CD1c-positive myeloid dendritic cell (primary cell): ENCODE results near the gene IGF2.

ENCODE experiments used
- DNase-seq: peaks from one replicate; pipeline ENCODE4 v3.0.0-alpha.2; 2016; ENCODE audit errors: extremely low spot score

Gene IGF2

DNA sequence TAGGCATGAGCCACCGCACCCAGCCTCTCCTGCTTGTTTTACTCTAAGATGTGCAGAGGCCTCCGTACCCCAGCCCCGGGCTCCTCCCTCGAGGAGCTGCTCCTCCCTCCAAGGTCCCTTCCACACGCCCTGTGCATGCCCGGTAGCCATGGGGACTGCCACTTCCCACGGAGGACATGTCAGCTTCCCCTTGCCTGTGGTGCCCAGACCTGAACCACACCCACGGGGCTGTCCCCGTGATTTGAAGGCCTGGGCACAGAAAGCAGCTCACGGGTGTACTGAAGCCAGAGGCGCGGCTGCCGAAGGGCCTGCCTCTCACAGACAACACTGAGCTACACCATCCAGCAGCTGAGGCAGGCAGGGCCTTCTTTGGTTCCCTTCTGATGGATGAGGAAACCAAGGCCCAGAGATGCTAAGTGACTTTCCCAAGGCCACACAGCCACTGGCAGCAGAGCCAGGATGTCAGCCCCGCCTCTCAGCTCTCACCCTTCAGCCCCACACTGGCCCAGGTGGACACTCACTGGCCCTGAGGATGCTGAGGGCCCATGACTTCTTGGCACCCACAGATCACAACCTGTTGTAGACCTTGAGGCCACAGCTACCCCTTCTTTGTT, 14.5 kb upstream of the IGF2 start:
- peak; percentile 67 for DNase-seq

GRCh38 chr11:2151500-2152257, 12.5 kb upstream of the IGF2 start:
- DNase-seq, result peak; percentile 84

DNA sequence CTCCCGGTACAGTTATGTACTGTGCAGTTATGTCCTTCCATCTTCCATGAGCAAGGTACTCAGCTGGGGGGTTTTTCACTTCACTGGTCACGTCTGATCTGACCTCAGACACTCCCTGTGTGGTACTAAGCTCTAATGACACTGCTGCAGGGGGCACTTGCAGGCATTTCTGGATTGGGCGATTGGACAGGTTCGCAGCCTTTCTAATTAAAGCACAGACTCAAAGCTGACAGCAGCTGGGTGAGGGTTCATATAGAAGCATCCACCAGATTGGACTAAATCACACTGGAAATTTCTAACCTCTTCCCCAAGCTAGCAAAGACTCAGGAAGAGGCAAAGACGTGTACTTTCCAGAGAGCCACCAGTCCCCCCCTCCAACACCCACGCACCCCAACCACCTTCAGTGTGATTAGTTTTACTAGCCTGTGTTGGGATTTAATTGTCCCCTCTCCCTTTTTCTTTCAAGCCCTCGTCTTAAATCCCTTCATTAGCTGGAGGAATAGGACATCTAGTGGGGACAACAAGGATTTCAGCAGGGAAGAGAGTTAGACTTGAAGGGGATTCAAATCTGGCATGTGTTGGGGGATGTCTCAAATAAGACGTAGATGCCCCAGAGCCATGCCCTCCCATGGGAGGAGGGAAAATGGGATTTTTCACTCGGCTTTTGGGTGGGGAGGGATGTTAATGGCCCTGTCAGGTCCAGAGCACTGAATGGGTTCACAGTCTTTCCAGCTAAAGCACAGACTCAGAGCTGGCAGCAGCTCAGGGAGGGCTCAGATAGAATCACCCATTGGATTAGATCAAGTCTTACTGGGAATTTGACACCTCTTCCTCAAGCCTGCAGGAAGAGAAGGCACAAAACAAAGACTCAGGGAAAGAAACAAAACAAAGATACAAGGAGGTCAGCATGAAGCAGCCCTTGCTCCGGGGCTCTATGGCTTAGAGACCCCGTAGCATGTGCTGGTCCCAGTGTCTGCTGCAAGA, 11.0 kb upstream of the IGF2 start:
- no peak for DNase-seq

GRCh38 chr11:2149460-2149859, 10.3 kb upstream of the IGF2 start:
- no peak for DNase-seq

DNA sequence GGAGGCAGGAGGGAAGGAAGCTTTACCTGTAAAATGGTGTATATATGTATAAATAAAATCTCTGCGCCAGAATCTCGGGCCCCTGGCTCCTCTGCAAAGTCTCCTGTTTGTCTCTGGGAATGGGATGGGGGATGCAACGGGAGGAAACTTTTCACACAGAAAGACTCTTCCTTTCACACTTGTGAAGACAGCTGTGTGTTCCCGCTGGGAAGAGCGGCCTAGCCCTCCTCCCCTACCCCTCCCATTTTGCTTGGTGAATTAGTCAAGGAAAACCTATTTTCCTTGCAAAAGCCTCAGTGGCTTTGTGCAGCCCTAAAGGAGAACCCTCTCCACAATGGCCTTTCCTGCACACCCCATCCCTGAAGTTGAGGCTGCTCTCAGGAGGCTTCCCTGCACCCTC, 9.4 kb upstream of the IGF2 start:
- no peak for DNase-seq

GRCh38 chr11:2147391-2147790, 8.2 kb upstream of the IGF2 start:
- DNase-seq, result no peak

DNA sequence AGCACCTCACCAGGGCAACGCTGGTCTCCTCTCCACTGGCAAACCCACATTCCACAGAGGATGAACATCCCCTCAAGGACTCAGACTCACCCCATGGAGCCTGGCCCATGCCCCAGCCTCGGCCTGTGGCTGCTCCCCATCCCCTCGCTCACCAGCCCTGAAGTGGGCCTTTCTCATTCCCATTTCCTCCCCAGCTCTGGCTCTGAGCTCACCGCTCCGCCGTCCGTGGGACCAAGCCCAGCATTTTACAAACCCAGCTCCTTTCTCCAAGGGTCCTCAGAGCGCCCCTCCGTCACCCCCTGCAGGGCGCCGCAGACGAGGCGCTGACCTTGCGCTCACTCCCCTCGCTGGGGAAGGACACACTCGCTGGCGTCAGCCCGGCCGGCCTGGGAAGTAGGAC, 6.9 kb upstream of the IGF2 start:
- DNase-seq, result no peak

- DNase-seq, result no peak
These were observed 5.5 kb upstream of the IGF2 start for GRCh38 chr11:2144544-2145248.

DNA sequence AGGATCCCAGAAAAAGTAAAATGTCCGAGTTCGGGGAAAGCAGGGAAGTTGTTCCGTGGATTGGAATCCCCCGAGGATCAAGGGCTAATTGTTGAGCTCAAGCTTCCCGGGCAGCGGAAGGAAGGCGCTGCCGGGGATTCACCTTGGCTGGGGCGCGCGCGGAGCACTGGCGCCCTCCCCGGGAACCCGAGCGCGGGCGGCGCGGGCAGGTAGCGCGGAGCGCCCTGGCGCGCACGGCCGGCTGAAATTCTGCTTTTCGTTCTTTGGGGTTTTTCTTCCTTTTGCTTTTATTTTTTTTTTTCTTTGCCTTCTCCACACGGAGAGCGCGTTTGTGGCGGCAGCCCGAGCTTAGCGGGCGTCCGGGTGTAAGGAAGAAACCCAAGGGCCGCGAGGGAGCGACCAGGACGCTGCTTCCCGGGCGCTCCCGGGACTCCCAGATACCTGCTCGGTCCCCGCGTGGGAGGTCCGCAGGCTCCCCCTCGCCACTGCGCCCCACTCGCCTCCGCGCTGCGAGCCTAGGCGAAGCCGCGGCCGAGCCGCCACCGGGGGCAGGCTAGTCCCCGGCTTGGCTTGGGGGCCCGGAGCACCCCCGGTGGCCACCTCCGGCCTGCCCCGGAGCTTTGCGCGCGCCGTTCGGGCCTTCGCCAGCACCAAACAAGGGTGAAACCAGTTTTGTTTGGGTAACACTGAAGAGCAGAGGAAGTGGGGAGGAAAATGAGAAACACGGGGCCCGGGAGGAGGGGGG, 4.8 kb upstream of the IGF2 start:
- DNase-seq, result no peak

DNA sequence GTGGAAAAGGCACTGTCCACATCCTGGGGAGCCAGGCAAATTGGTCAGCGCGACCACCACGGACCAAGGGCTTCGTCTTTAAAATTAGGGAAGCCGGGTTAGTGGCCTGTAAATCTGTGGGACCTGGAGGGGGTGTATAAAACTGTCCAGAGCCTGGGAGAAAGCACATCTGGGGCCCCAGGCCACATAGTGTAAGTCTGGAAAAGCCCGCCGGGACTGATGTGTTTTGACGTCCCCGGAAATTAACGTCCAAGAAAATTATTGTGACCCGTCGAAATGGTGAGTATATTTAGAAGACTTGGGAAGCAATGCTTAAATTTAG, 4.2 kb upstream of the IGF2 start:
- no peak for DNase-seq

DNA sequence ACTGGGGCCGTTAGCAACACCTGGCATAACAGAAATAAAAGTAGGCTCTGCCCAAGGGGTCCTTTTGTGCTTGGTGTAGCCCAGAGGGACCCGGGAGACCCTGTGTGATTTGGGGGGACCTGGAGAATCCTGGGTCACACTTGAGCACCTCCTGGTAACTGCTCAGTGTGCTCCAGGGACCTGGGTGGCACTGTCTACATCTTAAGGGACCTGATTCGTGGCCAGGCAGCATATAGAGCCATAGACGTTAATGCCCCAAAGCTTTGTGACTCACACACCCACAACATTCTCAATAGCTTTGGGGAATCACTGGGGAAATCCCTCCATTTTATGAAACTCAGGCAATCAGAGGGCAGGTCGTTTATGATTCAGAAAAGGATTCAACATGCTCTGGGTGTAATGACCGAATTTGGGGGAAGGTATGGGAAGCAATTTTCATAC, 3.6 kb upstream of the IGF2 start:
- peak; percentile 20 for DNase-seq

- DNase-seq, result no peak
These were observed 3.1 kb upstream of the IGF2 start for GRCh38 chr11:2142300-2142759.

DNA sequence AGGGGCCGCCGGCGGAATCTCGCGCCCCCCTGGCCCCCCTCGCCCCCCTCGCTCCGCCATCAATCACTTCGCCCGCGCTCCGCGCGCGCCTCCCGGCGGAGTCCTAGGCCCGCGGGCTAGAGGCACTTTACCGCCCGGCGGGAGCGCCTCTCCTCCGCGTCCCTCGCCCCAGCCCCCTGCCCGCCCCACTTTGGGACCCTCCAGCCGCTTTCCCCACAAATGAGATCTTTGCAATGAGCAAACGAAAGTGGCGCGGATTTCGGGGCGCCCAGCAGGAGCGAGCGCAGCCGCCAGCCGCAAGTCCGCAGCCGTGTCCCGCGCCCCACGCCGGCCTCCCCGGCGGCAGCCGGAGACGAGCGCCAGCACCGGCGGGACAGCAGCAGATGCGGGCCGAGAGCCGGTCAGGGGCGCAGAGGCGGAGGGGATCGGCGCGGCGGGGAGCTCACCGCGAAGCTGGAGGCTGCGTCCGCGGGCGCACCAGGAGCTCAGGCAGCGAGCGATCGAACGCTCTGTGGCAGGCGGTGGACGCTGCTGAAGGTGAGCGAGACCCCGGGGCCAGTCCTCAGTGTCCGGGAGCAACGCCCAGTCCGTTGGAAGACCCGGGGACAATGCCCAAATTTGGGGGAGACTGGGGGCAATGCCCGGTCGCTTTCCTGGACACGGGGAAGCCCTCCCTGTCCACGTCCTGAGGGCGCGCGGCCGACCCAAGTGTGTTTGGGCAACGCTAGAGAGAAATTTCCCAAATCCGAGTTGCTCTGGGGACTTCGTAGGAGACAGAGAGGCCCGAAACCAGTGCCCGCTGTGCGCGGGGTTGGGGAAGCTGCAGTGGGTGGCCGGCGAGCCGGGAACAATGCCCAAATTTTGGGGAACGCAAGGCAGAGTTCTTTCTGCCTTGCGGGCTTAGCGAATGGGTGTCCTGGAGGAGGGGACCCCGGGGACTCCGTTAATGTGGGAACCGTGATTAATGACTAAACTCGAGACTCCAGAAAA, 1.5 kb upstream of the IGF2 start:
- DNase-seq, result no peak

DNA sequence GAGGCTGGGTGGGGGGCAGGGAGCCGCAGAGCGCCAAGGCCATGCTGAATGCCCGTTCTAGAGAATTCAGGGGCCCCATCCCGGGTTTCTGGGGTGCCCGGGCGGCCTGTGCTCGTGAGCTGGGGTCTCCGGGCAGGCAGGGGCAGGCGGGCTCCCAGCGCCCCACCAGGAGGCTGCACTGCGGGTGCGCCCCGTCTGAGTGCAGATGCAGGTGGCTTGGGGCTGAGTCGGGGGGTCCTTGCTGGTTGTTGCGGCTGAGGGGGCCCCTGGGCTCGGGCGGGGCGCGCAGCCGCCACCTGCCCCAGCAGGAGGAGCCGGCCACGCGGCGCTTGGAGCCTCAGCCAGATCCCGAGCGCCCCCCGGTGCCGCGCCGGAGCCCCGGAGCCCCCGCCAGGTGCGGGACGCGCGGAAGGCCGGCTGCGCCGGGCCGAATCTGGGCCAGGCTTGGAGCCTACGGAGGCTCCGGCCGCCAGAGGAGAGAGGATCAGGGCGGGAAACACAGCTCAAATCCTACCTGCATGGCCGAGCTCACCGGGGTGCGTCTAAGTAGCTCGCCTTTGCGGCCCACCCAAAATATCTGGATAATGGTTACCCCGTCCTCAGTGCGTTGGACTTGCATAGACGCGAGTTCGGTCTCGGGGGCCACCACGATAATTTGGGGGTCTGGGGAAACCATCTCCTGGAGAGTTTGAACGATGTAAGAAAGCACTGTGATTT, 590 bp upstream of the IGF2 start:
- no peak for DNase-seq

GRCh38 chr11:2138431-2139122, 612 bp downstream of the IGF2 start:
- DNase-seq, result no peak

DNA sequence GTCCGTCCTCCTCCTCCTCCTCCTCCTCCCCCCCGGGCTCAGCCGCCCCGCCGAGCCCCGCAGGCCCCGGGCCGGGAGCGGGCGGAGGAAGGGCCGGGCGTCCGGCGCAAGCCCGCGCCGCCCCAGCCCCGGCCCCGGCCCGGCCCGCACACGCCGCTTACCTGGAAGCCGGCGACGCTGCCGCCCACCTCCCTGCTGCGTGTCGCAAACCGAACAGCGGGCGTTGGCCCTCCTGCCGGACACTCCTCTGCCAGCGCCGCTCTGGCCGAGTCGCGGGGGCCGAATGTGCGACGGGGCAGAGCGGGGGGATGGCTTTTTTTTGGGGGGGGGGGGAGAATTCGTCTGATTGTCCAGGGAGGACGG, 1.1 kb downstream of the IGF2 start:
- no peak for DNase-seq

DNA sequence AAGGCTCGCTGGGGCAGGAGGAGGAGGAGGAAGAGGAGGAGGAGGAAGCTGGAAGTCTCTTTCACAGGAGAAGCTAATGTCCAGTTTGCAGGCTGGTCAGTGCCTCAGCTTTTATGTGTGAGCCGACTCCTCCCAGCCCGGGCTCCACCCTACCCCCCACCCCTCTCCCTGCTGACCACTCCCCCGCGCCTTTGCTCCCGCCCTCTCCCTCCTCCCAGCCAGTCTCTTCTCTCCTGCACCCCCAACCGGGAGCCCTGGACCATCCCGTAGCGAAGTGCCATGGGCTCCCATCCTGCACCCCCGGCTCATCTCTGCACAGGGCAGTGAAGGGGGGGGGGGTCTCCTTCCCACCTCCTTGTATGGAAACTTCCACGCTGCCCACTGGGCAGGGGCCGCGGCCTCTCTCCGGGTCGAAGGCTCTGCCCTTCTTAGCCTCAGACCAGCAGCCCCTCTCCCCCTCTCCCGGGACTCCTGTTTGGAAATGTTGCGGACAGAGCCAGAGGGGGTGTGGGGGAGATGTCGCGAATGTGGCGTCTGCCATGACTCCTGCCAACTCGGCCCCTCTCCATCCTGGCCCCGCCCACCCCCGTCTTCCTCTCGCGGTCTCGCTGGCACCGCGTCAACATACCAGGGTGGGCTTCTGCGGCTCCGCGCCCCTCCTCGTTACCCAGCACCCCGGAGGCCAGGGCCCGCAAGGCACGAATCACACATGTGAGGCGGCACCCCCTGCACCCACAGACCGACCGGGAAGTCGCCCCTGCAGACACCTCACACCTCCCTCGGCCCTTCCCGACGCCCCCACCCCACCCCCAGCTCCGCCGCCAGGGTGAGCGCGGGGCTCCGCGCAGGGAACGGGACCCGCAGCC, 1.8 kb downstream of the IGF2 start:
- peak; percentile 9 for DNase-seq

GRCh38 chr11:2136952-2137201, 2.3 kb downstream of the IGF2 start:
- no peak for DNase-seq
